Fibroblast of the aortic adventitia (primary cell): ENCODE results near the gene ITGB1BP1. TPM values are rescaled to one million over a fixed set of nuclear protein-coding genes. Genes with fewer than 3 reads are reported as not detected.

Experiments used
- DNase-seq: peaks from one replicate; pipeline ENCODE4 v3.0.0-alpha.2; 2010; ENCODE audit warnings: low read depth
- H3K4me3 ChIP-seq: 2 replicates; pipeline ENCODE4 v1.5.1; 2011; ENCODE audit warnings: low read depth, mild to moderate bottlenecking, control low read depth, low read length, moderate library complexity
- CTCF ChIP-seq: IDR thresholded peaks from 2 replicates; pipeline ENCODE4 v1.5.1; 2011; ENCODE audit warnings: mild to moderate bottlenecking, low read length, control low read depth, inconsistent platforms; ENCODE audit not compliant: insufficient read depth
- total RNA-seq: library from RNA; depleted of rRNA; stranded (reverse); fragments of >200 nt; gene quantifications from 2 replicates; pipeline ENCODE4 v1.2.3, GENCODE V29; 2012; ENCODE audit warnings: low replicate concordance

The ITGB1BP1 gene
- total RNA-seq, 1 donor = 80.9 TPM

GRCh38 chr2:9379391-9379755 lies 44.0 kb downstream of the ITGB1BP1 start:
- no peak overlapping the region for H3K4me3 ChIP-seq
- no peak for TF ChIP-seq CTCF
- no peak for DNase-seq

GRCh38 chr2:9378433-9379390 lies 44.6 kb downstream of the ITGB1BP1 start:
- TF ChIP-seq CTCF = no peak
- peak; percentile 69 for DNase-seq

GRCh38 chr2:9377461-9378097 lies 45.7 kb downstream of the ITGB1BP1 start:
- TF ChIP-seq CTCF = no peak
- no peak for DNase-seq
- H3K4me3 ChIP-seq = no peak overlapping the region

More at GRCh38 chr2:9378433-9379390, 44.6 kb downstream of the ITGB1BP1 start:
- H3K4me3 ChIP-seq = no peak overlapping the region

- H3K4me3 ChIP-seq = no peak overlapping the region
- no peak for DNase-seq
- no peak for TF ChIP-seq CTCF
Observed at GRCh38 chr2:9375857-9376428, 47.4 kb downstream of the ITGB1BP1 start.

- DNase-seq = no peak
- H3K4me3 ChIP-seq = no peak overlapping the region
- TF ChIP-seq CTCF = no peak
Observed at GRCh38 chr2:9374071-9374730, 49.1 kb downstream of the ITGB1BP1 start.

GRCh38 chr2:9373476-9373875 lies 49.9 kb downstream of the ITGB1BP1 start:
- H3K4me3 ChIP-seq = no peak overlapping the region
- TF ChIP-seq CTCF = no peak
- no peak for DNase-seq
